Measurements from ENCODE around the gene SORBS2. TPM values are rescaled to one million over a fixed set of nuclear protein-coding genes. Genes with fewer than 3 reads are reported as not detected.

Gene SORBS2
- total and polyA plus RNA-seq, 2 of the 8 experiments (the other 6 are each of a cell fraction or from before 2014, with no cell fraction given): 73.0 to 87.1 TPM

DNA sequence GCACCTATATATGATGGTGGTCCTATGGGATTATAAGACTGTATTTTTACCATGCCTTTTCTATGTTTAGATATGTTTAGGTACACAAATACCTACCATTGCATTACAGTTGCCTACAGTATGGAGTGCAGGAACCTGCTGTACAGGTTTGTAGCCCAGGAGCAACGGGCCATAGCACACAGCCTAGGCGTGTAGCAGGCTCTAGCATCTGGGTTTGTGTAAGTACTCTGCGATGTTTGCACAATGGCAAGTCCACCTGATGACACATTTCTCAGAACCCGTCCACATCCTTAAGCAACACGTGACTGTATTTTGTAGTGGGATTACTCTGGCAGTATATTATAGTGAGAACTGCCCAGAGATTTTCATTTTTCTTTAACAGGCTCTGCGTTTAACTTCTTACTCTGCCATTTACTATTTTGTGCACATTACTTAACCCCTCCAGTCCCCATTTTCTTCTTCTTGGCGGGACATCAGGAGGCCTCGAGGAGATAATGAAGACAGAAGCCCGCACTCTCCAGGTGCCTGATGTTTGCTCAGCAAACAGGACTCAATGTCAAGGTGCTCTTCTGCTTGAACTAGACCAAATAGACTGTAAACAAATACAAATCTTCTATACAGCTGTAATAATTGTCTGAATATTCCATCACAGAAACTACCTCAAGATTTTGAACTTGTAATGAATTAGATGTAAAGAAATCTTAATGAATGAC is 174.7 kb downstream of the SORBS2 start:
- Histone ChIP-seq H3K23ac (ENCODE audit: insufficient read length) (no peak overlapping the region), H4K8ac (ENCODE audit: extremely low read depth, insufficient read depth, low read length) (no peak overlapping the region), H3K36me3 (ENCODE audit: control insufficient read depth in 2 of 4, insufficient read depth in 4 of 4, low read length in 3 of 4) (no peaks in the 10 kb centered on the region; a peak in 2 of 8 replicates), H3K79me1 (ENCODE audit: low read depth, low read length) (no peaks in the 10 kb centered on the region), H2BK15ac (ENCODE audit: low read length) (no peak overlapping the region), H3K56ac (replicated peaks; ENCODE audit: insufficient read length, low read depth, low read length) (no peak overlapping the region), H4K20me1 (replicated peaks in 1 of 2; ENCODE audit: control insufficient read depth in 1 of 2, insufficient read depth in 2 of 2, low read length in 2 of 2) (no peaks in the 10 kb centered on the region), H3K27me3 (replicated peaks in 1 of 4; ENCODE audit: control insufficient read depth in 3 of 4, extremely low read depth in 1 of 4, insufficient read depth in 3 of 4, low read length in 3 of 4) (no peaks in the 10 kb centered on the region), H3K9me3 (ENCODE audit: insufficient read depth in 2 of 2, low read depth in 1 of 2, low read length in 1 of 2) (peaks cover 0 to 5% of the 10 kb centered on the region in 2 experiments; a peak in 1 of 4 replicates), H2BK20ac (ENCODE audit: low read length) (no peak overlapping the region), H2AFZ (ENCODE audit: low read length) (no peak overlapping the region), H4K91ac (replicated peaks; ENCODE audit: insufficient read length, low read length) (no peak overlapping the region), H3K4ac (replicated peaks; ENCODE audit: insufficient read length, low read depth, low read length) (no peak overlapping the region), H3K4me1 (replicated peaks in 1 of 4; ENCODE audit: control insufficient read depth in 3 of 4, insufficient read depth in 4 of 4, low read length in 3 of 4) (peaks cover 0 to 13% (median 4%) of the 10 kb centered on the region in 4 experiments; a peak in 4 of 7 replicates), H3K4me2 (ENCODE audit: insufficient read depth in 1 of 2, low read depth in 2 of 2, low read length in 2 of 2) (no peak overlapping the region), H3K27ac (ENCODE audit: low read depth, low read length) (no peak overlapping the region), H3K4me3 (ENCODE audit: extremely low read depth in 1 of 4, insufficient read depth in 2 of 4, low read depth in 3 of 4, low read length in 4 of 4) (no peak overlapping the region), H2BK5ac (ENCODE audit: low read depth, low read length) (no peak overlapping the region), H2AK5ac (ENCODE audit: low read depth, low read length) (no peak overlapping the region), H3K23me2 (ENCODE audit: low read depth, low read length) (no peaks in the 10 kb centered on the region), H2BK120ac (replicated peaks; ENCODE audit: low read depth, low read length) (no peak overlapping the region), H2BK12ac (ENCODE audit: low read depth, low read length) (peak overlapping the region; percentile 35; the same call in 1 of the 2 replicates), H3K18ac (ENCODE audit: extremely low read depth, low read length) (no peak overlapping the region), H3K14ac (ENCODE audit: insufficient read length) (no peak overlapping the region), H4K5ac (ENCODE audit: insufficient read length, low read depth, low read length) (no peak overlapping the region), H3K9ac (replicated peaks in 1 of 4; ENCODE audit: extremely low read depth in 1 of 4, low read depth in 3 of 4, low read length in 3 of 4) (no peak overlapping the region), H3K79me2 (ENCODE audit: control insufficient read depth in 1 of 2, insufficient read depth in 2 of 2, low read length in 2 of 2) (peaks cover 0 to 2% of the 10 kb centered on the region in 2 experiments; a peak in 1 of 4 replicates)
- ChIA-PET CTCF (ENCODE audit: partially characterized antibody) (interaction anchor here (1.2 to 5.2 kb wide), 3 partner anchors 94 to 401 kb away, joined by 3 to 45 read pairs (median 4); no protein-coding TSS in a partner anchor), POLR2A (ENCODE audit: partially characterized antibody) (no interaction called here)
- 89% methylated on average over 9 of the region's 9 CpGs; no CpG with 5 or more reads in 1 of the 2 experiments for WGBS, 2 experiments (ENCODE audit: extremely low coverage in 1 of 2, insufficient coverage in 1 of 2, insufficient read length in 1 of 2, insufficient replicate concordance in 2 of 2, low coverage in 1 of 2, low lambda C conversion rate in 2 of 2, missing lambda C conversion rate in 1 of 2)
- FAIRE-seq (no peak), DNase-seq (ENCODE audit: low read depth in 1 of 2, low spot score in 2 of 2) (no peak)
- no peak for TF ChIP-seq SIRT6 (IDR thresholded peaks at IDR 0.05; ENCODE audit: low read length)
- no peak for TF ChIP-seq BRCA1 (IDR thresholded peaks at IDR 0.05; ENCODE audit: low read depth, low read length)
- no peak for TF ChIP-seq TAF7 (optimal IDR thresholded peaks at IDR 0.05; ENCODE audit: borderline replicate concordance, low read depth, low read length)
- TF ChIP-seq SAP30 (IDR thresholded peaks at IDR 0.05; ENCODE audit: insufficient read depth, insufficient replicate concordance, low read length): no peak
- TF ChIP-seq GABPA (IDR thresholded peaks at IDR 0.05; ENCODE audit: borderline replicate concordance, insufficient read depth, low read length): no peak
- no peak for TF ChIP-seq SIX5 (IDR thresholded peaks at IDR 0.05; ENCODE audit: low read depth, low read length)
- TF ChIP-seq CHD2 (IDR thresholded peaks at IDR 0.05; ENCODE audit: low read length): no peak
- no peak for TF ChIP-seq ASH2L (IDR thresholded peaks at IDR 0.05; ENCODE audit: low read length)
- no peak for TF ChIP-seq TEAD4 (IDR thresholded peaks at IDR 0.05; ENCODE audit: low read depth, low read length)
- TF ChIP-seq RAD21 (IDR thresholded peaks at IDR 0.05 in 1 of 2, conservative IDR thresholded peaks at IDR 0.05 in 1 of 2; ENCODE audit: low read depth in 2 of 2, low read length in 2 of 2): no peak
- no peak for TF ChIP-seq HDAC2 (IDR thresholded peaks at IDR 0.05; ENCODE audit: borderline replicate concordance in 1 of 2, low read depth in 2 of 2, low read length in 2 of 2)
- TF ChIP-seq YY1 (IDR thresholded peaks at IDR 0.05; ENCODE audit: low read depth, low read length): no peak
- TF ChIP-seq TAF1 (IDR thresholded peaks at IDR 0.05; ENCODE audit: low read depth, low read length): no peak
